ENCODE results near the gene RAD18. TPM values are rescaled to one million over a fixed set of nuclear protein-coding genes. Genes with fewer than 3 reads are reported as not detected.

RAD18 gene
- total RNA-seq, 1 experiment from 2014 or later: 46.6 TPM

DNA sequence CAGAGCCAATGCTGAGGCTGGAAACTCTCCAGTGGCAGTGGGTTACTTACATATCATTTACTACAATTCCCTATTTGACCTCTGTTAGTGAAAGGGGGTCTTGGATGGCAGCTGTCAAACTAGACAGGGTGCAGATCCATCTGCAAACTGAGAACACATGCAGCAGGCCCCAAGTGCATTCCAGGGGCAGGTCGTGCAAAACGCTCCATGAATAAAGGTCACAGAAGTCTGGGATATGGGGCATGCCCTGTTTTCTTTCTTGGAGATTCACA lies 25.0 kb upstream of the RAD18 start:
- DNase-seq (no peak), ATAC-seq (no peak)
- H2AFZ ChIP-seq (ENCODE audit: low read length): peak overlapping the region; percentile 28; the same call in 1 of the 2 replicates
- intact Hi-C loops (cut with micrococcal nuclease): loop anchor here (1.0 kb wide), 3 partner anchors 79 to 314 kb away; no protein-coding TSS in a partner anchor
- no peaks in the 10 kb centered on the region for H3K9me3 ChIP-seq (ENCODE audit: low read length)
- no peaks in the 10 kb centered on the region for H3K4me1 ChIP-seq (ENCODE audit: insufficient read depth, low read length)
- H3K27ac ChIP-seq (ENCODE audit: low read length): no peak overlapping the region
- ChIA-PET POLR2A (ENCODE audit: unreplicated experiment) (no interaction called here), CTCF (interaction anchor here (0.5 to 1.9 kb wide), 6 partner anchors 18 to 667 kb away, joined by 3 to 16 read pairs (median 6); no protein-coding TSS in a partner anchor)
- no peaks in the 10 kb centered on the region for H4K20me1 ChIP-seq (ENCODE audit: low read length)
- H3K4me2 ChIP-seq (ENCODE audit: low read length): no peak overlapping the region
- no peaks in the 10 kb centered on the region for H3K36me3 ChIP-seq (ENCODE audit: low read depth, low read length)
- TF ChIP-seq EZH2phosphoT487 (IDR thresholded peaks at IDR 0.05; ENCODE audit: borderline replicate concordance, low read length) (no peak), EZH2 (IDR thresholded peaks at IDR 0.05; ENCODE audit: low read length, unreplicated experiment) (no peak), CTCF (conservative IDR thresholded peaks at IDR 0.05; ENCODE audit: low read depth, low read length) (no peak)
- no peaks in the 10 kb centered on the region for H3K79me2 ChIP-seq (ENCODE audit: low read length)
- H3F3A ChIP-seq (ENCODE audit: low read length, unreplicated experiment): no peaks in the 10 kb centered on the region
- no TSS peak for BruUV-seq (replicated peaks)
- H3K9me2 ChIP-seq (replicated peaks; ENCODE audit: low read length): no peaks in the 10 kb centered on the region
- H3K4me3 ChIP-seq (ENCODE audit: low read length): no peak overlapping the region
- no peak overlapping the region for H3K9ac ChIP-seq (ENCODE audit: low read length)
- no peaks in the 10 kb centered on the region for H3K27me3 ChIP-seq (ENCODE audit: low read length)

GRCh38 chr3:8987645-8988383 lies 24.5 kb upstream of the RAD18 start:
- Histone ChIP-seq H2AFZ (ENCODE audit: low read length) (peak overlapping the region; percentile 28; the same call in 1 of the 2 replicates), H3K9ac (ENCODE audit: low read length) (no peak overlapping the region), H3K4me3 (ENCODE audit: low read length) (no peak overlapping the region), H3K4me1 (ENCODE audit: insufficient read depth, low read length) (no peaks in the 10 kb centered on the region), H3K79me2 (ENCODE audit: low read length) (no peaks in the 10 kb centered on the region), H3K36me3 (ENCODE audit: low read depth, low read length) (no peaks in the 10 kb centered on the region), H3K9me3 (ENCODE audit: low read length) (no peaks in the 10 kb centered on the region), H3K27me3 (ENCODE audit: low read length) (no peaks in the 10 kb centered on the region), H3K4me2 (ENCODE audit: low read length) (no peak overlapping the region), H3K9me2 (replicated peaks; ENCODE audit: low read length) (no peaks in the 10 kb centered on the region), H3K27ac (ENCODE audit: low read length) (no peak overlapping the region), H3F3A (ENCODE audit: low read length, unreplicated experiment) (no peaks in the 10 kb centered on the region), H4K20me1 (ENCODE audit: low read length) (no peaks in the 10 kb centered on the region)
- DNase-seq: peak; percentile 75
- CTCF ChIA-PET: interaction anchor here (0.5 to 1.9 kb wide), 7 partner anchors 12 to 667 kb away, joined by 3 to 16 read pairs (median 6); no protein-coding TSS in a partner anchor
- intact Hi-C loops (cut with micrococcal nuclease): loop anchor here (1.0 kb wide), 3 partner anchors 79 to 314 kb away; no protein-coding TSS in a partner anchor
- BruUV-seq (replicated peaks): no TSS peak
- no peak for TF ChIP-seq EZH2 (IDR thresholded peaks at IDR 0.05; ENCODE audit: low read length, unreplicated experiment)
- peak; percentile 95 for TF ChIP-seq CTCF (conservative IDR thresholded peaks at IDR 0.05; ENCODE audit: low read depth, low read length)
- POLR2A ChIA-PET (ENCODE audit: unreplicated experiment): no interaction called here
- ATAC-seq: peak; percentile 89

GRCh38 chr3:8987226-8987625 lies 24.0 kb upstream of the RAD18 start:
- TF ChIP-seq EZH2 (IDR thresholded peaks at IDR 0.05; ENCODE audit: low read length, unreplicated experiment) (no peak), EZH2phosphoT487 (IDR thresholded peaks at IDR 0.05; ENCODE audit: borderline replicate concordance, low read length) (no peak), CTCF (conservative IDR thresholded peaks at IDR 0.05; ENCODE audit: low read depth, low read length) (no peak)
- ATAC-seq (no peak), DNase-seq (no peak)
- ChIA-PET CTCF (interaction anchor here (0.6 to 1.9 kb wide), 2 partner anchors 11 to 315 kb away, joined by 5 to 16 read pairs; no protein-coding TSS in a partner anchor), POLR2A (ENCODE audit: unreplicated experiment) (no interaction called here)
- Histone ChIP-seq H3K79me2 (ENCODE audit: low read length) (no peaks in the 10 kb centered on the region), H3K27ac (ENCODE audit: low read length) (no peak overlapping the region), H3K27me3 (ENCODE audit: low read length) (no peaks in the 10 kb centered on the region), H3K9me2 (replicated peaks; ENCODE audit: low read length) (no peaks in the 10 kb centered on the region), H2AFZ (ENCODE audit: low read length) (no peak overlapping the region), H3F3A (ENCODE audit: low read length, unreplicated experiment) (no peaks in the 10 kb centered on the region), H3K4me3 (ENCODE audit: low read length) (no peak overlapping the region), H3K9ac (ENCODE audit: low read length) (no peak overlapping the region), H3K4me1 (ENCODE audit: insufficient read depth, low read length) (no peaks in the 10 kb centered on the region), H3K36me3 (ENCODE audit: low read depth, low read length) (no peaks in the 10 kb centered on the region), H4K20me1 (ENCODE audit: low read length) (no peaks in the 10 kb centered on the region), H3K9me3 (ENCODE audit: low read length) (no peaks in the 10 kb centered on the region), H3K4me2 (ENCODE audit: low read length) (no peak overlapping the region)
- no TSS peak for BruUV-seq (replicated peaks)
- intact Hi-C loops (cut with micrococcal nuclease): no loop called here

Data from PC-3 (cell line).